ENCODE results near the gene FBP2.
"Not testable (repeated sequence)": the region's sequence is repeated elsewhere in the genome, so short reads cannot be mapped to it uniquely, and the experiment has no call there.

Gene FBP2

GRCh38 chr9:94603259-94604160 lies 9.9 kb upstream of the FBP2 start:
- DNase-seq, result peak; percentile 54

- DNase-seq, result no peak
Measured at GRCh38 chr9:94602666-94603065, 9.0 kb upstream of the FBP2 start.

GRCh38 chr9:94600715-94601114 lies 7.1 kb upstream of the FBP2 start:
- DNase-seq, result no peak

GRCh38 chr9:94600258-94600657 lies 6.6 kb upstream of the FBP2 start:
- DNase-seq, result no peak

GRCh38 chr9:94599102-94599501 lies 5.5 kb upstream of the FBP2 start:
- DNase-seq, result no peak

GRCh38 chr9:94592683-94593082 lies 941 bp downstream of the FBP2 start:
- DNase-seq, result not testable (repeated sequence)

GRCh38 chr9:94591876-94592275 lies 1.7 kb downstream of the FBP2 start:
- DNase-seq, result no peak

GRCh38 chr9:94591046-94591545 lies 2.5 kb downstream of the FBP2 start:
- not testable (repeated sequence) for DNase-seq

GRCh38 chr9:94588681-94589080 lies 4.9 kb downstream of the FBP2 start:
- no peak for DNase-seq

- no peak for DNase-seq
Measured at GRCh38 chr9:94586814-94587213, 6.8 kb downstream of the FBP2 start.

GRCh38 chr9:94586316-94586715 lies 7.3 kb downstream of the FBP2 start:
- DNase-seq, result peak; percentile 45

GRCh38 chr9:94584555-94584954 lies 9.1 kb downstream of the FBP2 start:
- DNase-seq, result no peak

- DNase-seq, result no peak
Measured at GRCh38 chr9:94581728-94582127, 11.9 kb downstream of the FBP2 start.

- no peak for DNase-seq
Measured at GRCh38 chr9:94577571-94577970, 16.1 kb downstream of the FBP2 start.

- DNase-seq, result no peak
Measured at GRCh38 chr9:94577036-94577435, 16.6 kb downstream of the FBP2 start.

- DNase-seq, result peak; percentile 73
Measured at GRCh38 chr9:94576131-94576530, 17.5 kb downstream of the FBP2 start.

- DNase-seq, result no peak
Measured at GRCh38 chr9:94568972-94569712, 24.5 kb downstream of the FBP2 start.

- no peak for DNase-seq
Measured at GRCh38 chr9:94568250-94568889, 25.3 kb downstream of the FBP2 start.

GRCh38 chr9:94567271-94567670 lies 26.4 kb downstream of the FBP2 start:
- no peak for DNase-seq

GRCh38 chr9:94566550-94566949 lies 27.1 kb downstream of the FBP2 start:
- DNase-seq, result no peak

GRCh38 chr9:94564279-94564678 lies 29.3 kb downstream of the FBP2 start:
- DNase-seq, result not testable (repeated sequence)

- peak; percentile 33 for DNase-seq
Measured at GRCh38 chr9:94563548-94563947, 30.1 kb downstream of the FBP2 start.

GRCh38 chr9:94560237-94560636 lies 33.4 kb downstream of the FBP2 start:
- no peak for DNase-seq
